Measurements from ENCODE around the gene ADRM1. TPM values are rescaled to one million over a fixed set of nuclear protein-coding genes. Genes with fewer than 3 reads are reported as not detected.

The ADRM1 gene
- total and polyA plus RNA-seq, 3 experiments from 2014 or later = 101 to 166 (median 159) TPM

GRCh38 chr20:62355878-62356588 is 53.2 kb downstream of the ADRM1 start:
- POLR2A ChIA-PET = no interaction called here
- CTCF ChIA-PET = no interaction called here

GRCh38 chr20:62356589-62357186 is 53.9 kb downstream of the ADRM1 start:
- H3K27ac ChIP-seq (ENCODE audit: low read depth, low read length) = no peak overlapping the region
- CTCF ChIA-PET = no interaction called here
- POLR2A ChIA-PET = no interaction called here
- H3K4me1 Mint-ChIP-seq = no peaks in the 10 kb centered on the region
- no peak overlapping the region for H3K4me3 ChIP-seq (ENCODE audit: low read length)
- H3K4me1 ChIP-seq (ENCODE audit: insufficient read depth, low read length) = no peaks in the 10 kb centered on the region
- DNase-seq = no peak
- no peaks in the 10 kb centered on the region for H3K9me3 ChIP-seq (ENCODE audit: low read length)
- no peak overlapping the region for H3K4me3 Mint-ChIP-seq
- H3K27me3 ChIP-seq (ENCODE audit: insufficient read depth, low read length, poor library complexity, severe bottlenecking) = no peaks in the 10 kb centered on the region
- H3K9me3 Mint-ChIP-seq = no peaks in the 10 kb centered on the region
- no peaks in the 10 kb centered on the region for H3K36me3 Mint-ChIP-seq
- no peak overlapping the region for H3K27ac Mint-ChIP-seq
- no peaks in the 10 kb centered on the region for H3K36me3 ChIP-seq (ENCODE audit: insufficient read depth, low read length)
- H3K27me3 Mint-ChIP-seq = no peaks in the 10 kb centered on the region

More at GRCh38 chr20:62355878-62356588, 53.2 kb downstream of the ADRM1 start:
- Mint-ChIP-seq H3K4me1 (no peaks in the 10 kb centered on the region), H3K9me3 (no peaks in the 10 kb centered on the region), H3K36me3 (no peaks in the 10 kb centered on the region), H3K27me3 (no peaks in the 10 kb centered on the region), H3K27ac (no peak overlapping the region), H3K4me3 (no peak overlapping the region)
- Histone ChIP-seq H3K9me3 (ENCODE audit: low read length) (no peaks in the 10 kb centered on the region), H3K27ac (ENCODE audit: low read depth, low read length) (no peak overlapping the region), H3K4me3 (ENCODE audit: low read length) (no peak overlapping the region), H3K4me1 (ENCODE audit: insufficient read depth, low read length) (no peaks in the 10 kb centered on the region), H3K27me3 (ENCODE audit: insufficient read depth, low read length, poor library complexity, severe bottlenecking) (no peaks in the 10 kb centered on the region), H3K36me3 (ENCODE audit: insufficient read depth, low read length) (no peaks in the 10 kb centered on the region)
- no peak for DNase-seq

GRCh38 chr20:62357187-62357667 is 54.4 kb downstream of the ADRM1 start:
- POLR2A ChIA-PET = no interaction called here
- no peaks in the 10 kb centered on the region for H3K27me3 ChIP-seq (ENCODE audit: insufficient read depth, low read length, poor library complexity, severe bottlenecking)

DNA sequence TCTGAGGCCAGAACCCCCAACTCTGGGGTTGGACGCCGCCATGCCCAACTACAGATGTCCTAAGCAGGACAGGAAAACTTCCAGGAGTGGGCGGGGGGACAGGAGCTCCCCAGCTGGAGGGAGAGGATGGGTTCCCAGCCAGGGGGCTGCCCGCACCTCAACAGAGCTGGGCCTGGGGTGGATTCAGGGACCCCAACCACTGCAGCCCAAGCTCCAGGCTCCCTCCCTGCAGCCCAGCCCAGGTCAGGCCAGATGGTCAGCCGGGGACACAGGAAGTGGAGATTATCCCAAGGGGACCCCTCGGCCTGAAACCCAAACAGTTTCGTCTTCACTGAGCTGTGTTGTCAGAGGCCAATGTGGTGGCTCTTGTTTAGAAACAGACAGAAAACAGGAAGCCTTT is 54.9 kb downstream of the ADRM1 start:
- H3K9me3 Mint-ChIP-seq = no peaks in the 10 kb centered on the region
- no peaks in the 10 kb centered on the region for H3K36me3 Mint-ChIP-seq
- H3K27me3 ChIP-seq (ENCODE audit: insufficient read depth, low read length, poor library complexity, severe bottlenecking) = no peaks in the 10 kb centered on the region
- no peak for DNase-seq
- H3K27ac ChIP-seq (ENCODE audit: low read depth, low read length) = peak overlapping the region; percentile 64
- H3K36me3 ChIP-seq (ENCODE audit: insufficient read depth, low read length) = no peaks in the 10 kb centered on the region
- no peaks in the 10 kb centered on the region for H3K4me1 ChIP-seq (ENCODE audit: insufficient read depth, low read length)
- no peak overlapping the region for H3K27ac Mint-ChIP-seq
- ChIA-PET POLR2A (no interaction called here), CTCF (no interaction called here)
- H3K9me3 ChIP-seq (ENCODE audit: low read length) = no peaks in the 10 kb centered on the region
- H3K4me3 ChIP-seq (ENCODE audit: low read length) = no peak overlapping the region
- no peak overlapping the region for H3K4me3 Mint-ChIP-seq
- H3K27me3 Mint-ChIP-seq = peaks cover 2 to 3% of the 10 kb centered on the region in 2 donors
- H3K4me1 Mint-ChIP-seq = no peaks in the 10 kb centered on the region

More at GRCh38 chr20:62357187-62357667, 54.4 kb downstream of the ADRM1 start:
- Histone ChIP-seq H3K4me1 (ENCODE audit: insufficient read depth, low read length) (no peaks in the 10 kb centered on the region), H3K27ac (ENCODE audit: low read depth, low read length) (no peak overlapping the region), H3K9me3 (ENCODE audit: low read length) (no peaks in the 10 kb centered on the region), H3K36me3 (ENCODE audit: insufficient read depth, low read length) (no peaks in the 10 kb centered on the region), H3K4me3 (ENCODE audit: low read length) (no peak overlapping the region)
- CTCF ChIA-PET = no interaction called here
- H3K36me3 Mint-ChIP-seq = no peaks in the 10 kb centered on the region
- H3K27me3 Mint-ChIP-seq = no peaks in the 10 kb centered on the region
- no peak for DNase-seq
- no peaks in the 10 kb centered on the region for H3K4me1 Mint-ChIP-seq
- no peak overlapping the region for H3K4me3 Mint-ChIP-seq
- H3K9me3 Mint-ChIP-seq = no peaks in the 10 kb centered on the region
- no peak overlapping the region for H3K27ac Mint-ChIP-seq

Other genes with a start within 250 kb of the ADRM1 start
- gene TAF4, start 237.1 kb upstream of the ADRM1 start, total RNA-seq = 10 to 100 TPM; 20.5 to 21.0 TPM
- gene TAF4, start 237.1 kb upstream of the ADRM1 start, polyA plus RNA-seq = 1.4 TPM
- gene LSM14B, start 180.5 kb upstream of the ADRM1 start, total RNA-seq = 10 to 100 TPM; 35.8 to 36.4 TPM
- gene LSM14B, start 180.5 kb upstream of the ADRM1 start, polyA plus RNA-seq = 1.1 TPM
- 100 to 1,000 TPM; 447 to 464 TPM for gene PSMA7, start 159.6 kb upstream of the ADRM1 start, total RNA-seq
- gene PSMA7, start 159.6 kb upstream of the ADRM1 start, polyA plus RNA-seq = 459 TPM
- 10 to 100 TPM; 16.9 to 18.5 TPM for gene SS18L1, start 159.2 kb upstream of the ADRM1 start, total RNA-seq
- 0.86 TPM for gene SS18L1, start 159.2 kb upstream of the ADRM1 start, polyA plus RNA-seq
- 10 to 100 TPM; 44.6 to 45.9 TPM for gene MTG2, start 120.0 kb upstream of the ADRM1 start, total RNA-seq
- gene MTG2, start 120.0 kb upstream of the ADRM1 start, polyA plus RNA-seq = 19.0 TPM
- gene HRH3, start 82.7 kb upstream of the ADRM1 start, total RNA-seq = not detected
- not detected for gene HRH3, start 82.7 kb upstream of the ADRM1 start, polyA plus RNA-seq
- 10 to 100 TPM; 24.5 to 24.7 TPM for gene OSBPL2, start 64.5 kb upstream of the ADRM1 start, total RNA-seq
- gene OSBPL2, start 64.5 kb upstream of the ADRM1 start, polyA plus RNA-seq = 24.6 TPM
- gene LAMA5, start 64.3 kb downstream of the ADRM1 start, total RNA-seq = under 1 TPM; 0.13 to 0.78 TPM
- gene LAMA5, start 64.3 kb downstream of the ADRM1 start, polyA plus RNA-seq = not detected
- 1,000 to 10,000 TPM; 2,034 to 2,072 TPM for gene RPS21, start 84.1 kb downstream of the ADRM1 start, total RNA-seq
- gene RPS21, start 84.1 kb downstream of the ADRM1 start, polyA plus RNA-seq = 2,161 TPM
- 1 to 10 TPM; 8.6 to 9.2 TPM for gene CABLES2, start 104.3 kb downstream of the ADRM1 start, total RNA-seq
- 3.2 TPM for gene CABLES2, start 104.3 kb downstream of the ADRM1 start, polyA plus RNA-seq
- gene RBBP8NL, start 124.5 kb downstream of the ADRM1 start, total RNA-seq = not detected
- gene RBBP8NL, start 124.5 kb downstream of the ADRM1 start, polyA plus RNA-seq = not detected
- not detected for gene GATA5, start 173.0 kb downstream of the ADRM1 start, total RNA-seq
- not detected for gene GATA5, start 173.0 kb downstream of the ADRM1 start, polyA plus RNA-seq

All from CD8-positive, alpha-beta memory T cell (primary cell).